GM23338 (cell line): Measurements from ENCODE around the gene CKS1B.

ENCODE experiments used
- EZH2 ChIP-seq: fragments of 200-600 bp; sonication (generic); IDR thresholded peaks from one replicate; pipeline ENCODE4 v1.8.0; 2017; ENCODE audit warnings: antibody characterized with exemption, mild to moderate bottlenecking, low read depth; ENCODE audit not compliant: unreplicated experiment
- EZH2phosphoT487 ChIP-seq: fragments of 200-600 bp; sonication (generic); IDR thresholded peaks from one replicate; pipeline ENCODE4 v1.8.1; 2018; ENCODE audit warnings: antibody characterized with exemption; ENCODE audit not compliant: unreplicated experiment
- POLR2AphosphoS5 ChIP-seq: IDR thresholded peaks from 2 replicates; pipeline ENCODE4 v1.6.1; 2016; ENCODE audit warnings: antibody characterized with exemption, low read depth
- ZNF331 ChIP-seq: fragments of 250-450 bp; sonication (Bioruptor Pico); IDR thresholded peaks from 2 replicates; pipeline ENCODE4 v1.5.0; 2020; ENCODE audit warnings: low read depth, mild to moderate bottlenecking, moderate library complexity
- TF ChIP-seq, protein P1 (sequence below), 2 experiments: fragments of 200-600 bp in 1 of 2; sonication (generic) in 1 of 2; conservative IDR thresholded peaks; 2 replicates each; pipeline versions ENCODE4 v1.5.1 to v1.6.1; 2016 to 2017; ENCODE audit warnings: antibody characterized with exemption in 2 of 2, low read depth in 2 of 2, mild to moderate bottlenecking in 2 of 2, moderate library complexity in 1 of 2
- TF ChIP-seq, protein P2 (sequence below): IDR thresholded peaks from one replicate; pipeline ENCODE4 v1.6.1; 2018; ENCODE audit warnings: antibody characterized with exemption; ENCODE audit not compliant: unreplicated experiment

DNA sequence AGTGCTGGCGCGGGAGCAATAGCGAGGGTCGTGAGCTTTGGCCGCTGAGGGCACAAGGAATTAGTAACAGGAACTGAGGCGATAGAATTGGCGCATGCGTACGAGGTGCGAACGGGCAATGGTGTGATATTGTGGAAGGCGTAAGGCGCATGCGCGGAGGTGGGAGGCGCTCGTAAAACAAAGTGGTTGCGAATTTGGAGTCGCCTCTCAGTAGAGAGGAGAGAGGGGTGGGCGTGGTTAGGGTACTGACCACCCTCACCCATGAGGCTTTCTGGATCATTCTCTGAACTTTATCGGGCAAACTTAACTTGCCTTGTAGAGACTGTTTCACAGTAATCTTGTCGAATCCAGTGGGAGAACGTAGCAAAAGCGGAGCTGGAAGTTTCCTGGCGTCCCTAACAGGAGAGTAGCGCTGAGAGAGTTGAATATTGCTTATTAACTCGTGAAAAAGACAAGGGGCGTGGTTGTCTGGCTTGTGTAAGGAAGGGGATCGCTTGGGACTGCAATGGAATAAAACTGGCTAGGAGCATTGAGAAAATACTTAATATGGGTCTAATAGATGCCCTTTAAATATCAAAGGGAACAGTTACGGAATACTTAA lies 427 bp downstream of the CKS1B start:
- TF ChIP-seq, protein P1, sequence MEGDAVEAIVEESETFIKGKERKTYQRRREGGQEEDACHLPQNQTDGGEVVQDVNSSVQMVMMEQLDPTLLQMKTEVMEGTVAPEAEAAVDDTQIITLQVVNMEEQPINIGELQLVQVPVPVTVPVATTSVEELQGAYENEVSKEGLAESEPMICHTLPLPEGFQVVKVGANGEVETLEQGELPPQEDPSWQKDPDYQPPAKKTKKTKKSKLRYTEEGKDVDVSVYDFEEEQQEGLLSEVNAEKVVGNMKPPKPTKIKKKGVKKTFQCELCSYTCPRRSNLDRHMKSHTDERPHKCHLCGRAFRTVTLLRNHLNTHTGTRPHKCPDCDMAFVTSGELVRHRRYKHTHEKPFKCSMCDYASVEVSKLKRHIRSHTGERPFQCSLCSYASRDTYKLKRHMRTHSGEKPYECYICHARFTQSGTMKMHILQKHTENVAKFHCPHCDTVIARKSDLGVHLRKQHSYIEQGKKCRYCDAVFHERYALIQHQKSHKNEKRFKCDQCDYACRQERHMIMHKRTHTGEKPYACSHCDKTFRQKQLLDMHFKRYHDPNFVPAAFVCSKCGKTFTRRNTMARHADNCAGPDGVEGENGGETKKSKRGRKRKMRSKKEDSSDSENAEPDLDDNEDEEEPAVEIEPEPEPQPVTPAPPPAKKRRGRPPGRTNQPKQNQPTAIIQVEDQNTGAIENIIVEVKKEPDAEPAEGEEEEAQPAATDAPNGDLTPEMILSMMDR (conservative IDR thresholded peaks at IDR 0.05; ENCODE audit: low read depth in 2 of 2) = no peak
- TF ChIP-seq EZH2phosphoT487 (no peak), POLR2AphosphoS5 (peak; percentile 75), EZH2 (no peak), ZNF331 (CRISPR knock-in tag) (no peak)
- TF ChIP-seq, protein P2, sequence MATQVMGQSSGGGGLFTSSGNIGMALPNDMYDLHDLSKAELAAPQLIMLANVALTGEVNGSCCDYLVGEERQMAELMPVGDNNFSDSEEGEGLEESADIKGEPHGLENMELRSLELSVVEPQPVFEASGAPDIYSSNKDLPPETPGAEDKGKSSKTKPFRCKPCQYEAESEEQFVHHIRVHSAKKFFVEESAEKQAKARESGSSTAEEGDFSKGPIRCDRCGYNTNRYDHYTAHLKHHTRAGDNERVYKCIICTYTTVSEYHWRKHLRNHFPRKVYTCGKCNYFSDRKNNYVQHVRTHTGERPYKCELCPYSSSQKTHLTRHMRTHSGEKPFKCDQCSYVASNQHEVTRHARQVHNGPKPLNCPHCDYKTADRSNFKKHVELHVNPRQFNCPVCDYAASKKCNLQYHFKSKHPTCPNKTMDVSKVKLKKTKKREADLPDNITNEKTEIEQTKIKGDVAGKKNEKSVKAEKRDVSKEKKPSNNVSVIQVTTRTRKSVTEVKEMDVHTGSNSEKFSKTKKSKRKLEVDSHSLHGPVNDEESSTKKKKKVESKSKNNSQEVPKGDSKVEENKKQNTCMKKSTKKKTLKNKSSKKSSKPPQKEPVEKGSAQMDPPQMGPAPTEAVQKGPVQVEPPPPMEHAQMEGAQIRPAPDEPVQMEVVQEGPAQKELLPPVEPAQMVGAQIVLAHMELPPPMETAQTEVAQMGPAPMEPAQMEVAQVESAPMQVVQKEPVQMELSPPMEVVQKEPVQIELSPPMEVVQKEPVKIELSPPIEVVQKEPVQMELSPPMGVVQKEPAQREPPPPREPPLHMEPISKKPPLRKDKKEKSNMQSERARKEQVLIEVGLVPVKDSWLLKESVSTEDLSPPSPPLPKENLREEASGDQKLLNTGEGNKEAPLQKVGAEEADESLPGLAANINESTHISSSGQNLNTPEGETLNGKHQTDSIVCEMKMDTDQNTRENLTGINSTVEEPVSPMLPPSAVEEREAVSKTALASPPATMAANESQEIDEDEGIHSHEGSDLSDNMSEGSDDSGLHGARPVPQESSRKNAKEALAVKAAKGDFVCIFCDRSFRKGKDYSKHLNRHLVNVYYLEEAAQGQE = no peak
